Lower lobe of right lung (tissue), 2 donors: ENCODE data around the gene EXOC4. TPM values are rescaled to one million over a fixed set of nuclear protein-coding genes. Genes with fewer than 3 reads are reported as not detected.

ENCODE experiments used
- ATAC-seq, 2 donors: fragments of 200-7000 bp; cut with Tn5 transposase; one replicate each; pipeline ENCODE4 v1.9.1; 2020 to 2022; ENCODE audit warnings: mild to moderate bottlenecking in 2 of 2, moderate library complexity in 2 of 2
- DNase-seq: peaks from one replicate; pipeline ENCODE4 v3.0.0-alpha.2; 2020
- H3K27ac ChIP-seq: fragments of 200-600 bp; one replicate; pipeline ENCODE4 v1.8.0; 2022
- H3K27me3 ChIP-seq: fragments of 200-600 bp; one replicate; pipeline ENCODE4 v1.8.0; 2022; ENCODE audit warnings: low read depth
- H3K36me3 ChIP-seq: fragments of 200-600 bp; one replicate; pipeline ENCODE4 v1.8.0; 2022; ENCODE audit warnings: mild to moderate bottlenecking
- H3K4me1 ChIP-seq: fragments of 200-600 bp; one replicate; pipeline ENCODE4 v1.8.0; 2022
- H3K4me3 ChIP-seq: fragments of 200-600 bp; one replicate; pipeline ENCODE4 v1.8.0; 2022; ENCODE audit warnings: mild to moderate bottlenecking
- H3K9me3 ChIP-seq: fragments of 200-600 bp; one replicate; pipeline ENCODE4 v1.8.0; 2022
- intact Hi-C: fragments of 100-400 bp; cut with DNase I; formaldehyde crosslinking; loops from one replicate; pipeline ENCODE4 v1.11.0; 2022
- total RNA-seq: library from RNA; stranded (reverse); fragmentation: NEBNext Ultra II Directional; extraction: Animal tissue kit (Norgen Biotek cat#: 25700); gene quantifications from one replicate; pipeline ENCODE4 v1.2.1, GENCODE V29; 2021
- TF ChIP-seq, protein P1 (sequence below): fragments of 200-600 bp; IDR thresholded peaks from one replicate; pipeline ENCODE4 v1.8.0; 2022; ENCODE audit warnings: antibody characterized with exemption, mild to moderate bottlenecking
- donor health status: DM: no; HTN: yes; CAD: no; lungs with severe emphysema.

EXOC4 gene
- total RNA-seq, 1 donor from 2014 or later = 80.2 TPM

DNA sequence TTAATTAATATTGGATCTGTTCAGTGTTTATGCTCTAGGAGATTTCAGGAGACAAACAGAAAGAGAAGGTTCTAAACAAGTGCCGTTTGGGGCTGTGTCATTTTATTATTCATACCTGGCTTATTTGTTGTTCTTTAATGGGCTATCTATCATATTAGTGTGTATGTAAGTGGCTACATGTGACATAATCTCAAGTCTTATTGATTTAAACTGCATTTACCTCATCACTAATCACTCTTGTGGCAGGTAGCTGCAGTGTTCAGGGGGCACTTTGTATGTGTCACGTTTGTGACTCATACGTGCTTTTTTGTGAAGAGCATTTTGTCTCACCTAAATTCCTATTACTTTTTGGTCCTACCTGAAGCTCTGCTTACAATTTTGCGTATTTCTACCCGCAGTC, 95.4 kb downstream of the EXOC4 start:
- DNase-seq (no peak), ATAC-seq (no peak)
- H3K9me3 ChIP-seq = peaks cover 18% of the 10 kb centered on the region
- H3K4me1 ChIP-seq = no peaks in the 10 kb centered on the region
- intact Hi-C loops = no loop called here
- no peaks in the 10 kb centered on the region for H3K36me3 ChIP-seq
- H3K27ac ChIP-seq = no peak overlapping the region
- TF ChIP-seq, protein P1, sequence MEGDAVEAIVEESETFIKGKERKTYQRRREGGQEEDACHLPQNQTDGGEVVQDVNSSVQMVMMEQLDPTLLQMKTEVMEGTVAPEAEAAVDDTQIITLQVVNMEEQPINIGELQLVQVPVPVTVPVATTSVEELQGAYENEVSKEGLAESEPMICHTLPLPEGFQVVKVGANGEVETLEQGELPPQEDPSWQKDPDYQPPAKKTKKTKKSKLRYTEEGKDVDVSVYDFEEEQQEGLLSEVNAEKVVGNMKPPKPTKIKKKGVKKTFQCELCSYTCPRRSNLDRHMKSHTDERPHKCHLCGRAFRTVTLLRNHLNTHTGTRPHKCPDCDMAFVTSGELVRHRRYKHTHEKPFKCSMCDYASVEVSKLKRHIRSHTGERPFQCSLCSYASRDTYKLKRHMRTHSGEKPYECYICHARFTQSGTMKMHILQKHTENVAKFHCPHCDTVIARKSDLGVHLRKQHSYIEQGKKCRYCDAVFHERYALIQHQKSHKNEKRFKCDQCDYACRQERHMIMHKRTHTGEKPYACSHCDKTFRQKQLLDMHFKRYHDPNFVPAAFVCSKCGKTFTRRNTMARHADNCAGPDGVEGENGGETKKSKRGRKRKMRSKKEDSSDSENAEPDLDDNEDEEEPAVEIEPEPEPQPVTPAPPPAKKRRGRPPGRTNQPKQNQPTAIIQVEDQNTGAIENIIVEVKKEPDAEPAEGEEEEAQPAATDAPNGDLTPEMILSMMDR = no peak
- H3K4me3 ChIP-seq = no peak overlapping the region
- no peaks in the 10 kb centered on the region for H3K27me3 ChIP-seq

DNA sequence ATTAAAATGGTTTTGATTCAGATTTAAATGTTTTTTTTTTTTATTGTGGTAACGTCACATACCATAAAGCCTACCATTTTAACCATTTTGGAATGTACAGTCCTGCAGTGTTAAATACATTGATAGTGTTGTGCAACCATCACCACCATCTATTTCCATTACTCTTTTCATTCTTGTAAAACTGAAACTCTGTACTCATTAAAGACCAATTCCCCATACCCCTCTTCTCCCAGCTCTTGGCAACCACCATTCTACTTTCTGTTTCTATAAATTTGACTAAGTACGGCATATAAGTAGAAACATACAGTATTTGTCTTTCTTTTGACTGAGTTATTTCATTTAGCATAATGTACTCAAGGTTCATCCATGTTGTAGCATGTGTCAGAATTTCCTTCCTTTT, 96.2 kb downstream of the EXOC4 start:
- H3K27ac ChIP-seq = no peak overlapping the region
- ATAC-seq (no peak), DNase-seq (no peak)
- no peaks in the 10 kb centered on the region for H3K36me3 ChIP-seq
- no peaks in the 10 kb centered on the region for H3K27me3 ChIP-seq
- no peaks in the 10 kb centered on the region for H3K4me1 ChIP-seq
- H3K4me3 ChIP-seq = no peak overlapping the region
- peaks cover 26% of the 10 kb centered on the region for H3K9me3 ChIP-seq
- intact Hi-C loops = no loop called here
- TF ChIP-seq, protein P1 = no peak

DNA sequence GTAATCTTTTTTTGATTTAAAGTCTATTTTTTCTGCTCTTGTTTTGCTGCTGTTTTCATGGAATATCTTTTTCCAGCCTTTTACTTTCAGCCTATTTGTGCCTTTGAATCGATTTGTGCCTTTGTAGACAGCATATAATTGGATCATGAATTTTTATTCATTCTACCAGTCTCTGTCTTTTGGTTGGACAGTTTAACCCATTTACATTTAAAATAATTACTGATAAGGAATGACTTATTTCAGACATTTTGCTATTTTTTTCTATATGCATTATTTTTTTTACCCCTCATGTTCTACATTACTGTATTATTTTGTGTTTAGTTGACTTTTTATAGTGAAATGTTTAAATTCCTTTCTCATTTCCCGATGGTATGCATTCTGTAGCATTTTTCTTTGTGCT, 99.6 kb downstream of the EXOC4 start:
- Histone ChIP-seq H3K4me3 (no peak overlapping the region), H3K36me3 (peaks cover 10% of the 10 kb centered on the region), H3K27ac (no peak overlapping the region), H3K27me3 (no peaks in the 10 kb centered on the region), H3K4me1 (no peaks in the 10 kb centered on the region), H3K9me3 (peaks cover 26% of the 10 kb centered on the region)
- TF ChIP-seq, protein P1 = no peak
- intact Hi-C loops = no loop called here
- DNase-seq (no peak), ATAC-seq (no peak)

DNA sequence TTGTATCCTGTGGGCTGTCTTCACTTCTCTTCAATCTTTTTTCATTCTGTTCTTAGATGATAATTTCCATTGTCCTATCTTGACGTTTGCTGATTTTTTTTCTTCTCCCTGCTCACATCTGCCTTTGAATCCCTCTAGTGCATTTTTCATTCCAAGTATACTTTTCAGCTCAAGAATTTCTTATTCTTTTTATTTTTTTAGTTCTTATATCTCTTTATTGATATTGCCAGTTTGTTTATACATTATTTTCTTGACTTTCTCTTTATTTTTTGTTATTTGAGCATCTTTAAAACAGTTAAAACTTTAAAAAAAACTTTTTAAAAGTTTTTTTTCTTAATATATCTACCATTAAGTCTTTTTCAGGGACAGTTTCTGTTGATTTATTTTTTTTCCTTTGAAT, 100.9 kb downstream of the EXOC4 start:
- Histone ChIP-seq H3K27me3 (no peaks in the 10 kb centered on the region), H3K27ac (no peak overlapping the region), H3K4me1 (no peaks in the 10 kb centered on the region), H3K9me3 (peaks cover 26% of the 10 kb centered on the region), H3K36me3 (peaks cover 10% of the 10 kb centered on the region), H3K4me3 (no peak overlapping the region)
- ATAC-seq = no peak
- TF ChIP-seq, protein P1 = no peak
- intact Hi-C loops = no loop called here
- DNase-seq = no peak

DNA sequence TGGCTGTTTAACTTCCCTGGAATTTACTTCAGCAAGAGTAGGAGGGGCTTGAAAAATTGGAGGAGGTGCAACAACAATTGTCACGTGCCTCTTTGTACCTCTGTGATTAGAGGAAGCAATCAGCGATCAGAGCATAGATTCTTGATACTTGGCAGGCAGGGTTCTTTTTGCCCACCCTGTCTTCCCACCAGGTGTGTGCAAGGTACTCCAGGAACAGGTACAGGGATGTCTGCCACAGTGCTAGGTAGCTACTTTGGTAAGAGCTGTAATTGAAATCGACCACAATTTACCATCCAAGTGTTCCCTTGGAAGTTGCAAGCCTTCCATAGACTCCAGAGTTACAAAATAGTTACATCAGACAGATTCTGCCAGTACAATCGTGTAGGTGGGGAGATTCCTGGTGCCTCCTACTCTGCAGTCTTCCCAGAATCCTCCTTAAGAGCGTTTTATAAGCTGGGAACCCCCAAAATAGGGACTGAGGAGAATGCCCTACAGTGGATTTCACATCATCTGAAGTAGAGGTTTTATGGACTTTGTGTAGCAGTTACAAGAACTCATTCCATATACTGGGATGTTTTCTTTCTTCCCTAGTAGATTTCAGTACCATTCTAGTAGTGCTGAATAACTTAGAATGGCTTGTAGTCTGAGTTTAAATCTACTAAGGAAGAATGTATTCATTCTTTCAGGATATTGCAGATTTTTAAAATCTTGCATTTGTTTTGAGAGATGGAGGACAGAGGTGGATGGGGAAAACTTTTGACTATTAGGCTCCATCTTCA, 101.9 kb downstream of the EXOC4 start:
- TF ChIP-seq, protein P1 = no peak
- Histone ChIP-seq H3K9me3 (peaks cover 26% of the 10 kb centered on the region), H3K4me1 (no peaks in the 10 kb centered on the region), H3K4me3 (no peak overlapping the region), H3K27me3 (no peaks in the 10 kb centered on the region), H3K27ac (no peak overlapping the region), H3K36me3 (peaks cover 10% of the 10 kb centered on the region)
- ATAC-seq = no peak
- intact Hi-C loops = no loop called here
- no peak for DNase-seq
